Lower leg skin (tissue), 4 donors: ENCODE results near the gene UCKL1. TPM values are rescaled to one million over a fixed set of nuclear protein-coding genes. Genes with fewer than 3 reads are reported as not detected.

Experiments used
- DNase-seq, 2 donors: peaks; one replicate each; pipeline ENCODE4 v3.0.0-alpha.2; 2019; ENCODE audit warnings: low spot score in 2 of 2
- H3K4me3 ChIP-seq: fragments of 200-600 bp; sonication (generic); 2 replicates; pipeline ENCODE4 v1.5.1; 2017; ENCODE audit warnings: mild to moderate bottlenecking, low read depth; ENCODE audit not compliant: poor library complexity, severe bottlenecking
- POLR2A ChIP-seq, 2 donors: fragments of 450-650 bp; IDR thresholded peaks; one replicate each; pipeline ENCODE4 v1.6.1; 2016 to 2017; ENCODE audit warnings: antibody characterized with exemption in 2 of 2, mild to moderate bottlenecking in 1 of 2, moderate library complexity in 1 of 2
- WGBS, 2 donors: methylation state at CpG; one replicate each; pipeline ENCODE4 v1.1.5; 2018; 5-methylcytosine and 5-hydroxymethylcytosine counted together
- intact Hi-C: fragments of 100-400 bp; cut with DNase I; formaldehyde crosslinking; loops from one replicate; pipeline ENCODE4 v1.15.0; 2023; ENCODE audit warnings: low total_unique reads
- total RNA-seq, 4 donors: library from RNA; depleted of rRNA; stranded (reverse); fragments of >200 nt; gene quantifications; one replicate each; pipeline ENCODE4 v1.1.0, GENCODE V29; 2016
- TF ChIP-seq, protein P1 (sequence below), 3 donors: fragments of 450-650 bp; IDR thresholded peaks; one replicate each; pipeline ENCODE4 v1.5.1; 2016; ENCODE audit warnings: antibody characterized with exemption in 3 of 3, mild to moderate bottlenecking in 3 of 3, moderate library complexity in 2 of 3

UCKL1 gene
- total RNA-seq, 4 donors from 2014 or later: 28.1 to 44.3 (median 33.6) TPM

- no peak for DNase-seq
- WGBS, 2 donors: 22 to 27% methylated on average over 22 to 25 of the region's 27 CpGs
- TF ChIP-seq, protein P1, sequence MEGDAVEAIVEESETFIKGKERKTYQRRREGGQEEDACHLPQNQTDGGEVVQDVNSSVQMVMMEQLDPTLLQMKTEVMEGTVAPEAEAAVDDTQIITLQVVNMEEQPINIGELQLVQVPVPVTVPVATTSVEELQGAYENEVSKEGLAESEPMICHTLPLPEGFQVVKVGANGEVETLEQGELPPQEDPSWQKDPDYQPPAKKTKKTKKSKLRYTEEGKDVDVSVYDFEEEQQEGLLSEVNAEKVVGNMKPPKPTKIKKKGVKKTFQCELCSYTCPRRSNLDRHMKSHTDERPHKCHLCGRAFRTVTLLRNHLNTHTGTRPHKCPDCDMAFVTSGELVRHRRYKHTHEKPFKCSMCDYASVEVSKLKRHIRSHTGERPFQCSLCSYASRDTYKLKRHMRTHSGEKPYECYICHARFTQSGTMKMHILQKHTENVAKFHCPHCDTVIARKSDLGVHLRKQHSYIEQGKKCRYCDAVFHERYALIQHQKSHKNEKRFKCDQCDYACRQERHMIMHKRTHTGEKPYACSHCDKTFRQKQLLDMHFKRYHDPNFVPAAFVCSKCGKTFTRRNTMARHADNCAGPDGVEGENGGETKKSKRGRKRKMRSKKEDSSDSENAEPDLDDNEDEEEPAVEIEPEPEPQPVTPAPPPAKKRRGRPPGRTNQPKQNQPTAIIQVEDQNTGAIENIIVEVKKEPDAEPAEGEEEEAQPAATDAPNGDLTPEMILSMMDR (IDR thresholded peaks at IDR 0.05): no peak
- no peak for TF ChIP-seq POLR2A (IDR thresholded peaks at IDR 0.05)
- intact Hi-C loops: no loop called here
- H3K4me3 ChIP-seq: no peak overlapping the region
Observed at GRCh38 chr20:63947638-63948456, 8.4 kb downstream of the UCKL1 start.

DNA sequence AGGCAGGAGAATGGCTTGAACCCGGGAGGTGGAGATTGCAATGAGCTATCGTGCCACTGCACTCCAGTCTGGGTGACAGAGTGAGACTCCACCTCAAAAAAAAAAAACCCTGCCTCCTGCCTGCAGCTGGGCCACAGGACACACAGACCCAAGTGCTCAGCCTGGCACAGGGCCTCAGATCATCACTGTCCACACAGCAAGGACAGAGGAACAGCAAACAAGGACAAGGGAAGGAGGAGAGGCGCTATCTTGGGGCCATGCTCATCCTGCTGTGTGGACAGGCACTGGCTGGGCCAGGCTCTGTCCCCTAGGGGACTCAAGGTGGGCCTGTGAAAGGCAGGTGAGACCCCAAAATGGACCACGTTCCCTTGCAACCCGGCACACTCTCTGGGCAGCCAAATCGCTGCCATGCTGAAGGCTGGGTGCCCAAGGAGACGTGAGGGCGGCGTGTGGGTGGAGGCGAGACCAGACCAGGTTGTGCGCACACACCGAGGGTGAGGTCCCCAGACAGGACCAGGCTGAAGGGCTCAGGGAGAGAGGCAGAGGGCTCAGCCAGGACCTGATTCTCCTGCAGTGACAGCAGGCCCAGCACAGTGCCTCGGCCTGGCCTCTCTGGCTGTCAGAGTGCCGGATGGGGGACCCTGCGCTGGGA, 9.1 kb downstream of the UCKL1 start:
- H3K4me3 ChIP-seq: no peak overlapping the region
- no peak for DNase-seq
- intact Hi-C loops: no loop called here
- WGBS, 2 donors: 73 to 87% methylated on average over 7 to 14 of the region's 15 CpGs
- TF ChIP-seq POLR2A (IDR thresholded peaks at IDR 0.05): no peak
- TF ChIP-seq, protein P1 (IDR thresholded peaks at IDR 0.05): no peak

DNA sequence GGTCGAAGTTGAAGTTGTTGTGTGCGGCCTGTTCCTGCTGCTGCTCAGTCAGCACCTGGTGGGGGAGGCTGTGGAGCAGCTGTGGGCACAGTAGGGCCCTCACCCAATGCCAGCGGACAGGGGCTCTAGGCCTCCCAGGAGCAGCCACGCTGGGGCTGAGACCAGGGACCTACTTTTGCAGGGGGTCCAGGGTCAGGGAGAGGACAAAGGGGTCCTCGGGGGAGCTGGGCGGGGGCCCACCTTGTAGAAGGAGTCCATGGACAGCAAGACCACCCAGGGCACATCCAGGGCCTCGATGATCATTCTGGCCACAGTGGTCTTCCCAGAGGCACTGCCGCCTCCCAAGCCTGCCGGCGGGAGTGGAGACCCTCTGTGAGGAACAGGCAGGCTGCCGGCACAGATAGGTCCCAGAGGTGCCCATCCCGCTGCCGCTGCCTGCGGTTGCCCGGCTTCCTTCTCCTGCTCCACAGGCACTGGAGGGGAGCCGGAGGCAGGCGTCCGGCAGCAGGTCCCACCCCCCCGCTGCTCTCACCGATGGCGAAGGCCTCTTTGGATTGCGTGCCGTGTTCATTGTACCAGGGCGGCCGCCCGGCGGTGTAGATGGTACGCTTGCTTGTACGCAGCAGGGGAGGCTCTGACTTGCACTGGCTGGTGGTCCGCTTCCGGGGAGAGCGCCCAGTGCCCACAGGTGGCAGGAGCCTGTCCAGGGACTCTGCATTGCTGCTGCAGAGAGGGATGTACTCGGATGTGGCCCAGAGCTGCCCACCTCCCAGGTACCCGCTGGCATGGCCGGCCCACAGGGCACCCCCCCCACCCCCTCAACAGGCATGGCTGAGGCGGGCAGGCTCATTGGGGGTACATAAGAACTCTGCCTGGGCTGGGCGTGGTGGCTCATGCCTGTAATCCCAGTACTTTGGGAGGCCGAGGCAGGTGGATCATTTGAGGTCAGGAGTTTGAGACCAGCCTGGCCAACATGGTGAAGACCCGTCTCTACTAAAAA, 10.0 kb downstream of the UCKL1 start:
- no peak for DNase-seq
- no peak overlapping the region for H3K4me3 ChIP-seq
- WGBS, 2 donors: 92 to 94% methylated on average over 34 to 38 of the region's 39 CpGs
- intact Hi-C loops: no loop called here
- TF ChIP-seq POLR2A (IDR thresholded peaks at IDR 0.05): no peak
- TF ChIP-seq, protein P1 (IDR thresholded peaks at IDR 0.05): no peak

- 85 to 88% methylated on average over 16 to 17 of the region's 17 CpGs for WGBS, 2 donors
- TF ChIP-seq, protein P1 (IDR thresholded peaks at IDR 0.05): no peak
- no peak for TF ChIP-seq POLR2A (IDR thresholded peaks at IDR 0.05)
- no peak overlapping the region for H3K4me3 ChIP-seq
- intact Hi-C loops: no loop called here
- DNase-seq: no peak
Observed at GRCh38 chr20:63945031-63945658, 11.1 kb downstream of the UCKL1 start.
